GM21390 (cell line): ENCODE data around the gene RAB27B.

Source experiments
- ATAC-seq: cut with Tn5 transposase; IDR thresholded peaks from one replicate; pipeline ENCODE4 v1.9.1; 2021; ENCODE audit not compliant: unreplicated experiment

The RAB27B gene

DNA sequence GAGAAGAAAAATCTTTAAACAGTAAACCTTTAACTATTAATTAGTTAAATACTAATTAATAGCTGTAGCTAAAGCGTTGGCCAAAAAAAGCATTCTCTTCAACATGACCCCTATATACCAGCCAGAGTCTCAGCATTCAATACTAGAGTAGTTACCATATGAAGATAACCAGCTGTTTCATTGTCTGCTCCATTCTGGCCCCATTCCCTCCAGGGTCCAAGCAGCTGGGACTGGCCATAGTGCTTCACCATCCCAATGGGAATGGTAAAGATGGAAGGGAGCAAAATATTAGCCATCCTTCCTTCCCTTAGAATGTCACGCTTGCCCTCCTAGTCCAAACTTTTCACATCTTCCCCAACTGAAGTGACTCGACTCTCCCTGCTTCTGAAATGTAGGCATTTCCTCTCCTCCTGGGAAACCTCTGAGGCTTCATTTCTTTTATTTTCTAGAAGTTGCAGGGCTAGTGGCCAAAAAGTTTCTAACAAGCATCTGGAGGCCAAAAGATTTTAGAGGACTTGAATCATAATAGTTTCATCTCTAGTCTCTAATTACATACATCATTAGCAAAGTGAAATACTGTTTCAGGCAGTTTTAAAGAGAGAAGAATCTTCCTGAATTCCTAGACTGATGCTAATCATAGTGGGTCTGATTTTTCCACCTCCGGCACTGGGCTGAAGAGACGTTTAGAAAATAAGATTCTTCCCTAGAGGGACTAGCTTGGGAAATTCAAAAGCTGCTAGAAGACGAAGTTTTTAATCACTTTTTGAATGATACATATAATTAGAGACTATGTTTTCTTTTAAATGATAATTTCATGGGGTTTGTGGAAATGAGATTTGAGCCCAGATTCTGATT, 78.3 kb downstream of the RAB27B start:
- ATAC-seq: no peak

DNA sequence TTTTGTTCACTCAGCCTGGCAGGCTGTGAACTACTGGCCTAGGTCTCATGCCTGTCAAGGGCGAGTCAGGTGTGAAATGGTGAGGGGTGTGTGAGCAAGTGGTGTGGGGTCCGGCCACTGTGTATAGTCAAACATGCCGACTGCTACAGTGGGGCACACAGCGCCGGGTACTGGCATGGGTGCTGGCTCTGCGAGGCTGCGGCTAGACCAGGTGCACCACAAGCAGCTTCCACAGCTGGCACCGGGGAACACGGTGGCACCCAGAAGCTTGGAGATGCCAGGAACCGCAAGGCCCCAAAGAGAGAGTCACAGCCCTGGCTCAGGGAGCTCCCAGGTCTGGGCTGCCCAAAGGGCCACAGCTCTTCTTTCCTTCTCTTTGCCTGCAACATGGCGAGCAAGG, 81.3 kb downstream of the RAB27B start:
- no peak for ATAC-seq

GRCh38 chr18:54910161-54910919, 82.1 kb downstream of the RAB27B start:
- ATAC-seq: no peak

DNA sequence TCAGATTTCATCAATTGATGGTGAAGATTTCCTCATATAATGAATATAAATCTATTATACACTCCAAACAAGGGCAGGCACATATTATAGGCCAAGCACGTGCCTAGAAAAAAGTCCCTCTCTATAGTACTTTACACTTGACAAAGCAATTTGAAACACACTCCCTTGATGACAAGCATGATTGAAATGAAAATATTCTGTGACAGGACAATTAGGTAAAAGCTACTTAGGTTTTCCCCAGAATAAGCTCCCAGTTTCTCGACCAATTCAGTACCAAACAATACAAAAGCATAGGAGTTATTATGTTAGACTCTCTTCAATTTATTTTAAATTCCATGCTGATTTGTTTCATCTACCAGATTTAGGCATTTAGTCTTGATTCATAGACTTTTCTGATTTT, 83.3 kb downstream of the RAB27B start:
- ATAC-seq: no peak

GRCh38 chr18:54914816-54915215, 86.5 kb downstream of the RAB27B start:
- no peak for ATAC-seq

DNA sequence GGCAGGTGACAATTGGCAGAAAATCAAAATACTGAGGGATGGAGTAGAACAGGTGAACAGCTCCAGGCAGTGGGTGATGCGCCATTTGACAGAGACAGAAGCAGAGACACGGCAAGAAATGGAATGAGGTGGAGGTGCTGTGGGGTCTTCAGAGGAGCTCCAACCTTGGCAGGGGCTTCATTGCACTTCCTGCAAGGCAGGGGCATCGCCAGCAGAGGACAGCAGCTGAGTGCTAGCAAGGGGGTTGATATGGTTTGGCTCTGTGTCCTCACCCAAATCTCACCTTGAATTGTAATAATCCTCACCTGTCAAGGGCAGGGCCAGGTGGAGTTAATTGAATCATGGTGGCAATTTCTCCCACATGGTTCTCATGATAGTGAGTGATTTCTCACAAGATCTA, 88.2 kb downstream of the RAB27B start:
- no peak for ATAC-seq

DNA sequence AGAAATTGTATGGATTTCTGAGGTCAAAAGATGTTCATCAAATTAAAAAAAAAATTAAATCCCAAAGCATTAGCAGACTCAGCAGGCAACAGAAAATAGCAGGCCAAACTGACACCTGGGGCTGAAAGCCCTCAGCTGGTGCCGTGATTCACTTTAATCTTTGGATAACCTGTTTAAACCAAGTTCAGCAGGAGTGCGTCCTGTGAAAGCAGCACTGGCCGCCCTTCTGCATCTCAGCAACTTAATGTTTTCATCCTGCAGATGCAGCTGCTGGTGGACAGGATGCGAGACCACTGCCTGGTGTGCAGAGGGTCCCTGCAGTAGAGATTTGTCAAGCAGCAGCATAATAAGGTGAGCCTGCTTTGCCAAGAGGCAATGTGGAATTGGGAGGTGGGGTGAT, 89.8 kb downstream of the RAB27B start:
- ATAC-seq: no peak

DNA sequence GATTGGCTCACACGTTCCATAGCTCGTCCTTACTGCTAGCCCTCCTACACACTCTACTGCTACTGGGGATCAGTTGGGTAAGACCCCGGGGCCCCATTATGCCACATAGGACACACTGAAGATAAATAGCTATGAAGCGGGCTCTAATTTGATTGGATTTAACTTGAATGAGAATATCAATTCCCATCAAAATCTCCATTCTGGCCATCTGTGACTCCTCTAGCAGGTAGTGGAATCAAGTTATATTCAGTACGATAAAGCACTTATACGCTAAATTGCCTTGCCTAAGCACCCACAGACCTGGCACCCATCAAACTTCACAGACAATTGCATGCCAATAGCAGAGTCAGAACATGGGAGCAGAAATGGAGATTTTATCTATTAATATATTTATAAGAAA, 91.1 kb downstream of the RAB27B start:
- no peak for ATAC-seq

DNA sequence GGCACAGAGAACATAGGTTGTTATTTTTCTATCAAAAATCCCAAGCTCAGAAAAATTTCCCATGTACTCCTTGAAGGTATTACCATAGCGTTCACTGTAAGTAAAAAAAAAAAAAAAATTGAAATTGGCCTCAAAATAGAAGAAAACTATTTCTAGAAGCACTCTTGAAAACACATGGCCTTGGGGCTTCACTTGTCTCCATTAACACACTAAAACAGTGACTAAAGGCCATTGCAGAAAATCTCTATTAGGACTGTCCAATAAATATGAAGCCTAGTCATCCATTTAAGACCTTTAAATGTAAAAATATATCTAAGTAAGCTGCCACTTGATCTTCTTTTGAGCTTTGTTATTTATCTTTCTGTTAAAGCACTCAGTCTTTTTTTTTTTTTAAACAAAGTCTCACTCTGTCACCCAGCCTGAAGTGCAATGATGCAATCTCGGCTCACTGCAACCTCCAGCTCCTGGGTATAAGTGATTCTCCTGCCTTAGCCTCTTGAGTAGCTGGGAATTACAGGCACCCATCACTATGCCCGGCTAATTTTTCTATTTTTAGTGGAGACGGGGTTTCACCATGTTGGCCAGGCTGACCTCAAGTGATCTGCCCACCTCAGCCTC, 95.2 kb downstream of the RAB27B start:
- no peak for ATAC-seq

- ATAC-seq: no peak
These were observed 96.7 kb downstream of the RAB27B start for GRCh38 chr18:54924948-54925347.

DNA sequence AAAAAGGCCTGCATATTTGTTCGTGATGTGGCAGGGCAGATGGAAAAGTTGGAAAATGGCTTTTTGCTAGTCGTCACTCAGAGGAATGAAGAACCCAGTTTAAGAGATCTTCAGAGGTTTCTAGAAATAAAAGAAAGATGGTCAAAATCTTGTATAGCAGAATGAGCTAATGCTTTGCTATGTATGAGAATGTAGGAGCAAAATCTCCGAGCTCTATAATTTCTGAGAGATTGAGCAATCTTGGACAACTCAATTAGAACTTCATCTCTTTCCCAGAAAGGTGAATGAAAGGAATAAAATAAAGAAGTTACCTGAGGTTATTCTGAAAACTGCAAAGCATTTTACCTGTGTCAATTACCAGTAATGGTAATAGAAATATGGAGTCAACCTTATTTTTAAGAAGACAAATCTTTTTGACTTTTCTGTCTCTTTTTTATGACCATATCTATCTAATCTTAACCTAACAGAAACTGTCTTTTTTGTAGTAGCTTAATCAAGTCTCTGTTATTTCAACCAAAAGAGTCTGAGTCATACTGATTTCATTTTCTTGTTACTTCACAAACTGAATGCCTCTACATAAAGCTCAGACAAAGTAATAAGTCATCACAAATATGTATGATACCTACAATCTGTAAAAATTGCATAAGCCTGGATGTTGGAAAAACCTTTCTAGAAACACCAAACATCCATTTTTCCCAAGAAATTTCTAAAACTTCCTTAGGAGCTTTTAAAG, 98.5 kb downstream of the RAB27B start:
- ATAC-seq: no peak

- no peak for ATAC-seq
These were observed 100.0 kb downstream of the RAB27B start for GRCh38 chr18:54928236-54928635.

DNA sequence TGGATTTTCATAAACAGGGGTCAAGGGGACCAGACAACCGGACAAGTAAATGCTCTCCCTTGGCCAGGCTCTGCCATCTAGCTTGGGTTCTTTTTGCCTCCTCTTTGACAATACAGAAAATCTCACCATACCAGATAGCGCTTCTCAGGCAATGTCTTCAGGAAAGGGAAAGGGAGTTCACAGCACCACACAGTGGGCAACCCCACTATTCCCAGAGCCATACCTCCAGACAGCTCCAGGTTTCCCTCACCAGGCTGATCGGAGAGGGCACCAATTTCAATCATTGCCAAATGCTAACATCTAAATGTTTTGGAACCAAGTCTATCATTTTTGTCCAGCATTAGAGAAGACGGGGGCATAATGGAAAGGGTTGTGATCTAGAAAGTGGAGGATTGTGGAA, 102.9 kb downstream of the RAB27B start:
- no peak for ATAC-seq

- no peak for ATAC-seq
These were observed 104.2 kb downstream of the RAB27B start for GRCh38 chr18:54932472-54932871.

DNA sequence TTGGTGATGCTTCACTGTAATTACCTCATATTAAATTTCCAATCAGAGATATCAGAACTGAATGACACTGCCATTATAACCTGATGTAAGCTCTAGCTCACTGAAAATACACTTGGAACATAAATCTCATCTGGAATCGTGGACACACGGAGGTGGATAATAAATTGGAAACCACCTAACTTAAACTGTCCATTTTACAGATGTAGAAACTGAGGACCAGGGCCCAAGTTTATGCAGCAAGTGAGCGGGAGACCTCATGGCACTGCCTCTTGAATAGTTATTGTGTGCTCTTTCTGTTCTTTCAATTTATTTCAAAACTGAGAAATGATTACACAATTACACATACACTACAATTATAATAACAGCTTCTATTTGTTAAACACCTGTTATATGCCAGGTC, 110.2 kb downstream of the RAB27B start:
- ATAC-seq: no peak

DNA sequence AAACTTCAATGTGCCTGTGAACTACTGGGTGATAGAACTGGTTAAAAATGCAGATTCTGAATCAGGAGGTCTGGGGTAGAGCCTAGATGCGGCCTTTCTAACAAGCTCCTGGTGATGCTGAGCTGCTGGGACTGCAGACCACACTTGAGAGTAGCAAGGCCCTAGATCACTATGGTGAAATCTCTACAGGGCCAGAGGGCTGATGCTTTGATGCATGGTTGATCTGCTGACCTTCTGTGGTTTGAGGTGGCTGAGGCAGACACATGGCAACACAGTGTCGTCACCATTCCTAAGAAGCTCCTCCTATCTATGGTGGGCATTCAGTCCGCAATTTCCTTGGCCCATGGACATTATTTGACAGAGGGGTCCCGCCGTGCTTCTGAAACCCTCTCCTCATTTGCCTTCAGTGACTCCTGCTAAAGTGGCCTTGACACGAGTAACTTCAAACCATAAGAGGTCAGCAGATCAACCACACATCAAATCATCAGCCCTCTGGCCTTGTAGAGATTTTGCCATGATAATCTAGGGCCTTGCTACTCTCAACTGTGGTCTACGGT, 111.2 kb downstream of the RAB27B start:
- no peak for ATAC-seq

DNA sequence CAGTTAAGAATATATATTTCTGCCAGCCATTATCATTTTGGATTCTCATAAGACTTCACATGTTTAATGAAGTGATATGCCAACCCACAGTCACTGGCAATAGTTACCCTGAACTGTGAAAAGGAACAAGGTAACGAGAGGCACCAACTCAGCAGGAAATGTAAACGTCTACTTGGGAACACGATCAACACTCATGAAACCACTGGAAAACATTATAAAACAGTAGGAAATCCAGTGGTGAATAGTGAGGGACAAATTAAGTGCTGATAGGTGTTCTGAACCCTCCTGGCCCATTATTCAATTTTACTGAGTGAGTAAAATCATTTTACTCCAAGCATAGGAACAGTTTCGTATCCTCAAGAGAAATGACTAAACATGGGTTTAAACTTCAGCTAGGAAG, 113.9 kb downstream of the RAB27B start:
- no peak for ATAC-seq

- no peak for ATAC-seq
These were observed 114.3 kb downstream of the RAB27B start for GRCh38 chr18:54942569-54942968.
